ENCODE data around the gene GADD45G.

DNA sequence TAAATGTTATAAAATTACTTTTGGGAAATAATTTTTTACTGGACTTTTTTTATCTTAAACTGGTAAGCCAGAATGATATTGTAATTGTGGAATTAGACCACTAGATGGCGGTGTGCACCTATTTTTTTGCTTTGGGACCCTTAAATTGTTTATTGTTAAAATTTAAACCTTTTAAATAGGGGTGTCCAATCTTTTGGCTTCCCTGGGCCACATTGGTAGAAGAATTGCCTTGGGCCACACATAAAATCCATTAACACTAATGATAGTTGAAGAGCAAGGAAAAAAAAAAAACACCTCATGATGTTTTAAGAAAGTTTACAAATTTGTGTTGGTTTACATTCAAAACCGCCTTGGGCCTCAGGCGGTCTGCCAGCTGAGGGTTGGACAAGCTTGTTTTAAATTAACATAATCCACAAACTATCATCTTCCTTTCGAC lies 28.4 kb upstream of the GADD45G start:
- TF ChIP-seq, protein P1, sequence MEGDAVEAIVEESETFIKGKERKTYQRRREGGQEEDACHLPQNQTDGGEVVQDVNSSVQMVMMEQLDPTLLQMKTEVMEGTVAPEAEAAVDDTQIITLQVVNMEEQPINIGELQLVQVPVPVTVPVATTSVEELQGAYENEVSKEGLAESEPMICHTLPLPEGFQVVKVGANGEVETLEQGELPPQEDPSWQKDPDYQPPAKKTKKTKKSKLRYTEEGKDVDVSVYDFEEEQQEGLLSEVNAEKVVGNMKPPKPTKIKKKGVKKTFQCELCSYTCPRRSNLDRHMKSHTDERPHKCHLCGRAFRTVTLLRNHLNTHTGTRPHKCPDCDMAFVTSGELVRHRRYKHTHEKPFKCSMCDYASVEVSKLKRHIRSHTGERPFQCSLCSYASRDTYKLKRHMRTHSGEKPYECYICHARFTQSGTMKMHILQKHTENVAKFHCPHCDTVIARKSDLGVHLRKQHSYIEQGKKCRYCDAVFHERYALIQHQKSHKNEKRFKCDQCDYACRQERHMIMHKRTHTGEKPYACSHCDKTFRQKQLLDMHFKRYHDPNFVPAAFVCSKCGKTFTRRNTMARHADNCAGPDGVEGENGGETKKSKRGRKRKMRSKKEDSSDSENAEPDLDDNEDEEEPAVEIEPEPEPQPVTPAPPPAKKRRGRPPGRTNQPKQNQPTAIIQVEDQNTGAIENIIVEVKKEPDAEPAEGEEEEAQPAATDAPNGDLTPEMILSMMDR (IDR thresholded peaks at IDR 0.05; ENCODE audit: poor library complexity, severe bottlenecking): peak; percentile 78
- TF ChIP-seq RAD21 (conservative IDR thresholded peaks at IDR 0.05) (peak; percentile 79), EZH2 (IDR thresholded peaks at IDR 0.05; ENCODE audit: borderline replicate concordance, insufficient read depth, low read length, poor library complexity, severe bottlenecking) (no peak), SMC3 (conservative IDR thresholded peaks at IDR 0.05; ENCODE audit: poor library complexity) (peak; percentile 77), POLR2AphosphoS5 (IDR thresholded peaks at IDR 0.05) (no peak)
- TF ChIP-seq, protein P2, sequence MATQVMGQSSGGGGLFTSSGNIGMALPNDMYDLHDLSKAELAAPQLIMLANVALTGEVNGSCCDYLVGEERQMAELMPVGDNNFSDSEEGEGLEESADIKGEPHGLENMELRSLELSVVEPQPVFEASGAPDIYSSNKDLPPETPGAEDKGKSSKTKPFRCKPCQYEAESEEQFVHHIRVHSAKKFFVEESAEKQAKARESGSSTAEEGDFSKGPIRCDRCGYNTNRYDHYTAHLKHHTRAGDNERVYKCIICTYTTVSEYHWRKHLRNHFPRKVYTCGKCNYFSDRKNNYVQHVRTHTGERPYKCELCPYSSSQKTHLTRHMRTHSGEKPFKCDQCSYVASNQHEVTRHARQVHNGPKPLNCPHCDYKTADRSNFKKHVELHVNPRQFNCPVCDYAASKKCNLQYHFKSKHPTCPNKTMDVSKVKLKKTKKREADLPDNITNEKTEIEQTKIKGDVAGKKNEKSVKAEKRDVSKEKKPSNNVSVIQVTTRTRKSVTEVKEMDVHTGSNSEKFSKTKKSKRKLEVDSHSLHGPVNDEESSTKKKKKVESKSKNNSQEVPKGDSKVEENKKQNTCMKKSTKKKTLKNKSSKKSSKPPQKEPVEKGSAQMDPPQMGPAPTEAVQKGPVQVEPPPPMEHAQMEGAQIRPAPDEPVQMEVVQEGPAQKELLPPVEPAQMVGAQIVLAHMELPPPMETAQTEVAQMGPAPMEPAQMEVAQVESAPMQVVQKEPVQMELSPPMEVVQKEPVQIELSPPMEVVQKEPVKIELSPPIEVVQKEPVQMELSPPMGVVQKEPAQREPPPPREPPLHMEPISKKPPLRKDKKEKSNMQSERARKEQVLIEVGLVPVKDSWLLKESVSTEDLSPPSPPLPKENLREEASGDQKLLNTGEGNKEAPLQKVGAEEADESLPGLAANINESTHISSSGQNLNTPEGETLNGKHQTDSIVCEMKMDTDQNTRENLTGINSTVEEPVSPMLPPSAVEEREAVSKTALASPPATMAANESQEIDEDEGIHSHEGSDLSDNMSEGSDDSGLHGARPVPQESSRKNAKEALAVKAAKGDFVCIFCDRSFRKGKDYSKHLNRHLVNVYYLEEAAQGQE (IDR thresholded peaks at IDR 0.05; ENCODE audit: borderline replicate concordance): no peak
